Smooth muscle cell (in vitro differentiated cells): ENCODE results near the gene FAM89B. TPM values are rescaled to one million over a fixed set of nuclear protein-coding genes. Genes with fewer than 3 reads are reported as not detected.

Source experiments
- DNase-seq: peaks from one replicate; lab custom pipeline; 2025; ENCODE audit not compliant: unreplicated experiment; lab: John Stamatoyannopoulos, UW
- H2AFZ ChIP-seq: fragments of 200-600 bp; sonication (generic); 2 replicates; pipeline ENCODE4 v1.6.0; 2016; ENCODE audit warnings: antibody characterized with exemption, low read depth, mild to moderate bottlenecking
- H3F3A ChIP-seq: fragments of 200-600 bp; sonication (generic); 2 replicates; pipeline ENCODE4 v1.6.0; 2017; ENCODE audit warnings: antibody characterized with exemption, low read depth
- H3K27ac ChIP-seq: fragments of 200-600 bp; sonication (generic); 2 replicates; pipeline ENCODE4 v1.5.1; 2016; ENCODE audit warnings: low read depth, mild to moderate bottlenecking
- H3K27me3 ChIP-seq: fragments of 200-600 bp; sonication (generic); 2 replicates; pipeline ENCODE4 v1.6.1; 2016; ENCODE audit warnings: low read depth, mild to moderate bottlenecking
- H3K36me3 ChIP-seq: fragments of 200-600 bp; sonication (generic); 2 replicates; pipeline ENCODE4 v1.5.1; 2016; ENCODE audit warnings: low read depth
- H3K4me1 ChIP-seq: fragments of 200-600 bp; sonication (generic); 2 replicates; pipeline ENCODE4 v1.5.1; 2016; ENCODE audit warnings: low read depth
- H3K4me2 ChIP-seq: fragments of 200-600 bp; sonication (generic); 2 replicates; pipeline ENCODE4 v1.6.0; 2016; ENCODE audit warnings: mild to moderate bottlenecking
- H3K4me3 ChIP-seq: fragments of 200-600 bp; sonication (generic); 2 replicates; pipeline ENCODE4 v1.5.1; 2016; ENCODE audit warnings: mild to moderate bottlenecking
- H3K79me2 ChIP-seq: fragments of 200-600 bp; sonication (generic); 2 replicates; pipeline ENCODE4 v1.6.0; 2016; ENCODE audit warnings: low read depth, mild to moderate bottlenecking
- H3K9ac ChIP-seq: fragments of 200-600 bp; sonication (generic); 2 replicates; pipeline ENCODE4 v1.6.0; 2016; ENCODE audit warnings: low read depth
- H3K9me3 ChIP-seq: fragments of 200-600 bp; sonication (generic); replicated peaks from 2 replicates; pipeline ENCODE4 v1.5.1; 2016; ENCODE audit warnings: low read depth
- H4K20me1 ChIP-seq: fragments of 200-600 bp; sonication (generic); 2 replicates; pipeline ENCODE4 v1.6.0; 2016; ENCODE audit warnings: low read depth
- whole genome bisulfite sequencing: methylation state at CpG from one replicate; pipeline ENCODE4 v1.1.7; 2016; ENCODE audit warnings: low lambda C conversion rate; 5-methylcytosine and 5-hydroxymethylcytosine counted together
- polyA plus RNA-seq: library from polyadenylated mRNA; unstranded; fragments of >200 nt; fragmentation: Nextera tagmentation; extraction: Ambion mirVana; gene quantifications from 2 replicates; pipeline ENCODE4 v1.2.1, GENCODE V29; 2016
- total RNA-seq: library from RNA; depleted of rRNA; stranded (reverse); fragments of >200 nt; gene quantifications from 2 replicates; pipeline ENCODE4 v1.2.3, GENCODE V29; 2014
- TF ChIP-seq, protein P1 (sequence below): fragments of 200-600 bp; sonication (generic); IDR thresholded peaks from 2 replicates; pipeline ENCODE4 v1.5.1; 2017; ENCODE audit warnings: borderline replicate concordance, mild to moderate bottlenecking, antibody characterized with exemption; ENCODE audit not compliant: insufficient read depth, poor library complexity, severe bottlenecking

FAM89B gene
- total and polyA plus RNA-seq, 2 experiments from 2014 or later = 63.9 to 174 TPM

- peak overlapping the region; percentile 61 for H3K4me2 ChIP-seq
Observed at GRCh38 chr11:65546217-65546958, 25.9 kb upstream of the FAM89B start.

GRCh38 chr11:65547446-65548125 lies 24.8 kb upstream of the FAM89B start:
- TF ChIP-seq, protein P1, sequence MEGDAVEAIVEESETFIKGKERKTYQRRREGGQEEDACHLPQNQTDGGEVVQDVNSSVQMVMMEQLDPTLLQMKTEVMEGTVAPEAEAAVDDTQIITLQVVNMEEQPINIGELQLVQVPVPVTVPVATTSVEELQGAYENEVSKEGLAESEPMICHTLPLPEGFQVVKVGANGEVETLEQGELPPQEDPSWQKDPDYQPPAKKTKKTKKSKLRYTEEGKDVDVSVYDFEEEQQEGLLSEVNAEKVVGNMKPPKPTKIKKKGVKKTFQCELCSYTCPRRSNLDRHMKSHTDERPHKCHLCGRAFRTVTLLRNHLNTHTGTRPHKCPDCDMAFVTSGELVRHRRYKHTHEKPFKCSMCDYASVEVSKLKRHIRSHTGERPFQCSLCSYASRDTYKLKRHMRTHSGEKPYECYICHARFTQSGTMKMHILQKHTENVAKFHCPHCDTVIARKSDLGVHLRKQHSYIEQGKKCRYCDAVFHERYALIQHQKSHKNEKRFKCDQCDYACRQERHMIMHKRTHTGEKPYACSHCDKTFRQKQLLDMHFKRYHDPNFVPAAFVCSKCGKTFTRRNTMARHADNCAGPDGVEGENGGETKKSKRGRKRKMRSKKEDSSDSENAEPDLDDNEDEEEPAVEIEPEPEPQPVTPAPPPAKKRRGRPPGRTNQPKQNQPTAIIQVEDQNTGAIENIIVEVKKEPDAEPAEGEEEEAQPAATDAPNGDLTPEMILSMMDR = no peak
- Histone ChIP-seq H3K27ac (no peak overlapping the region), H3K4me2 (no peak overlapping the region), H4K20me1 (no peaks in the 10 kb centered on the region), H3K4me1 (no peaks in the 10 kb centered on the region), H3K9me3 (no peaks in the 10 kb centered on the region), H3F3A (no peaks in the 10 kb centered on the region), H3K4me3 (no peak overlapping the region), H3K27me3 (no peaks in the 10 kb centered on the region), H3K36me3 (no peaks in the 10 kb centered on the region), H2AFZ (no peak overlapping the region), H3K9ac (no peak overlapping the region), H3K79me2 (no peaks in the 10 kb centered on the region)
- 58% methylated on average over 42 of the region's 52 CpGs for WGBS
- no peak for DNase-seq

More at GRCh38 chr11:65546217-65546958, 25.9 kb upstream of the FAM89B start:
- H2AFZ ChIP-seq = no peak overlapping the region
- TF ChIP-seq, protein P1 = no peak
- H3K4me1 ChIP-seq = no peaks in the 10 kb centered on the region
- H3K27me3 ChIP-seq = no peaks in the 10 kb centered on the region
- H3K27ac ChIP-seq = no peak overlapping the region
- H3K79me2 ChIP-seq = no peaks in the 10 kb centered on the region
- H3K9ac ChIP-seq = no peak overlapping the region
- H3F3A ChIP-seq = peaks cover 5% of the 10 kb centered on the region
- WGBS = 22% methylated on average over 52 of the region's 64 CpGs
- H3K4me3 ChIP-seq = peak overlapping the region; percentile 34
- H4K20me1 ChIP-seq = no peaks in the 10 kb centered on the region
- DNase-seq = no peak
- H3K36me3 ChIP-seq = no peaks in the 10 kb centered on the region
- H3K9me3 ChIP-seq = no peaks in the 10 kb centered on the region

- Histone ChIP-seq H3K27me3 (no peaks in the 10 kb centered on the region), H4K20me1 (no peaks in the 10 kb centered on the region), H3K4me2 (no peak overlapping the region), H3K79me2 (no peaks in the 10 kb centered on the region), H3K36me3 (no peaks in the 10 kb centered on the region), H2AFZ (no peak overlapping the region), H3F3A (no peaks in the 10 kb centered on the region), H3K9ac (no peak overlapping the region), H3K4me1 (no peaks in the 10 kb centered on the region), H3K4me3 (no peak overlapping the region), H3K27ac (no peak overlapping the region), H3K9me3 (no peaks in the 10 kb centered on the region)
- DNase-seq = no peak
- 89% methylated on average over 3 of the region's 3 CpGs for WGBS
- TF ChIP-seq, protein P1 = no peak
Observed at GRCh38 chr11:65548395-65548794, 23.9 kb upstream of the FAM89B start.

DNA sequence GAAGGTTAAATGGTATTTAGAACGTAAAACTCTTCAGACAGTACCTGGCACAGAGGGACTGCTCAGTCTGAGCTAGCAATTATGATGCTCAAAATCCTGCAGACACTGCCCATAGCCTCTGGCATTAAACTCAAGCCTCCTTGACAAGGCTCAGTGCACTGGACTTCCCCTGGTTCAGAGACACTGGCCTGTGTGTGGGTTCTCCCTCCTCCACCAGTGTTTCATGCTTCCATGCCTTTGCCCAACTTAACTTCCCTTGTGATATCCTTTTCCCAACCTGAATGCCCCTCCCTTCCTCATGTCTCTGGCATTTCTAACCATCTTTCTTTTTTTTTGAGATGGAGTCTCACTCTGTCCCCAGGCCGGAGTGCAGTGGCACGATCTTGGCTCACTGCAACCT lies 23.2 kb upstream of the FAM89B start:
- H3K4me1 ChIP-seq = no peaks in the 10 kb centered on the region
- WGBS = 86% methylated on average over 3 of the region's 3 CpGs
- TF ChIP-seq, protein P1 = no peak
- no peak overlapping the region for H3K27ac ChIP-seq
- no peaks in the 10 kb centered on the region for H3F3A ChIP-seq
- DNase-seq = no peak
- no peaks in the 10 kb centered on the region for H3K9me3 ChIP-seq
- no peak overlapping the region for H2AFZ ChIP-seq
- H3K36me3 ChIP-seq = no peaks in the 10 kb centered on the region
- no peak overlapping the region for H3K4me2 ChIP-seq
- H3K27me3 ChIP-seq = no peaks in the 10 kb centered on the region
- H3K9ac ChIP-seq = no peak overlapping the region
- no peaks in the 10 kb centered on the region for H4K20me1 ChIP-seq
- H3K4me3 ChIP-seq = no peak overlapping the region
- no peaks in the 10 kb centered on the region for H3K79me2 ChIP-seq
